K562 (cell line): Measurements from ENCODE around the gene CROT. TPM values are rescaled to one million over a fixed set of nuclear protein-coding genes. Genes with fewer than 3 reads are reported as not detected.
A peak's percentile ranks its signal among the peaks of the same experiment; 100 is the strongest.

ENCODE experiments used
- ATF1 ChIP-seq, 2 experiments: fragments of 450-650 bp in 1 of 2; IDR thresholded peaks; 2 replicates each; pipeline ENCODE4 v1.6.1; 2016; ENCODE audit warnings: missing compliant biosample characterization in 1 of 2, missing genetic modification characterization in 1 of 2
- ATF4 ChIP-seq: fragments of 450-650 bp; formaldehyde crosslinking; IDR thresholded peaks from 2 replicates; pipeline ENCODE4 v1.4.0; 2022; ENCODE audit warnings: mild to moderate bottlenecking, moderate library complexity
- BACH1 ChIP-seq: fragments of 200-800 bp; sonication (Bioruptor generic); IDR thresholded peaks from 2 replicates; pipeline ENCODE4 v1.6.1; 2016; ENCODE audit warnings: missing genetic modification characterization, missing compliant biosample characterization
- C11orf30 ChIP-seq: fragments of 450-650 bp; IDR thresholded peaks from 2 replicates; pipeline ENCODE4 v1.6.1; 2016; ENCODE audit warnings: low read depth, mild to moderate bottlenecking
- CBFB ChIP-seq: sonication (generic); formaldehyde crosslinking; IDR thresholded peaks from 2 replicates; pipeline ENCODE4 v1.4.0; 2020; ENCODE audit warnings: mild to moderate bottlenecking, missing genetic modification reagents
- CHD1 ChIP-seq: fragments of 200-600 bp; sonication (generic); IDR thresholded peaks from one replicate; pipeline ENCODE4 v1.6.1; 2012; ENCODE audit warnings: mild to moderate bottlenecking, moderate library complexity, low read length, inconsistent platforms
- CTCF ChIP-seq, 3 experiments: IDR thresholded peaks in 2 of 3; conservative IDR thresholded peaks in 1 of 3; 2 replicates each; pipeline ENCODE4 v1.5.1; 2011 to 2012; ENCODE audit warnings: low read length in 3 of 3, mild to moderate bottlenecking in 3 of 3, control low read depth in 2 of 3, improper control_type of control experiment in 1 of 3, inconsistent platforms in 1 of 3, low read depth in 1 of 3, mixed read lengths in 1 of 3, moderate library complexity in 1 of 3; ENCODE audit not compliant: insufficient read depth in 2 of 3
- CXXC5 ChIP-seq: fragments of 250-450 bp; sonication (Bioruptor Pico); IDR thresholded peaks from 2 replicates; pipeline ENCODE4 v1.8.0; 2022; ENCODE audit warnings: inconsistent platforms, mild to moderate bottlenecking, moderate library complexity
- FOXK2 ChIP-seq, 2 experiments: fragments of 450-650 bp; IDR thresholded peaks in 1 of 2; conservative IDR thresholded peaks in 1 of 2; 2 replicates each; pipeline ENCODE4 v1.6.1; 2016; ENCODE audit warnings: low read depth in 2 of 2, mild to moderate bottlenecking in 1 of 2
- HDAC2 ChIP-seq: fragments of 450-650 bp; IDR thresholded peaks from 2 replicates; pipeline ENCODE4 v1.6.1; 2016; ENCODE audit warnings: mild to moderate bottlenecking
- HDAC8 ChIP-seq: fragments of 450-650 bp; IDR thresholded peaks from 2 replicates; pipeline ENCODE4 v1.6.1; 2016; ENCODE audit warnings: mild to moderate bottlenecking, missing genetic modification characterization, moderate library complexity, missing compliant biosample characterization
- HMG20B ChIP-seq: fragments of 250-450 bp; sonication (Bioruptor Pico); IDR thresholded peaks from 2 replicates; pipeline ENCODE4 v1.5.0; 2021; ENCODE audit warnings: mild to moderate bottlenecking
- MAZ ChIP-seq, 2 experiments: fragments of 450-650 bp in 1 of 2; sonication (generic) in 1 of 2; formaldehyde crosslinking; IDR thresholded peaks in 1 of 2; conservative IDR thresholded peaks in 1 of 2; 2 replicates each; pipeline versions ENCODE4 v1.4.0 to v1.5.0; 2020; ENCODE audit warnings: mild to moderate bottlenecking in 1 of 2, missing genetic modification reagents in 1 of 2
- MTA3 ChIP-seq: fragments of 450-650 bp; formaldehyde crosslinking; IDR thresholded peaks from 2 replicates; pipeline ENCODE4 v1.6.1; 2017; ENCODE audit warnings: mild to moderate bottlenecking, borderline replicate concordance
- NELFE ChIP-seq: IDR thresholded peaks from 2 replicates; pipeline ENCODE4 v1.6.1; 2011; ENCODE audit warnings: mild to moderate bottlenecking; ENCODE audit not compliant: insufficient read depth, insufficient read length
- NFRKB ChIP-seq: fragments of 450-650 bp; IDR thresholded peaks from 2 replicates; pipeline ENCODE4 v1.6.1; 2016; ENCODE audit warnings: low read depth
- NR2C2 ChIP-seq, 2 experiments: fragments of 200-800 bp in 1 of 2; sonication (Bioruptor generic) in 1 of 2; sonication (generic) in 1 of 2; formaldehyde crosslinking in 1 of 2; IDR thresholded peaks; 2 replicates each; pipeline versions ENCODE4 v1.6.1 to v1.8.0; 2016 to 2022; ENCODE audit warnings: mild to moderate bottlenecking in 1 of 2, missing compliant biosample characterization in 1 of 2, missing genetic modification characterization in 1 of 2, missing genetic modification reagents in 1 of 2
- POLR2A ChIP-seq: fragments of 450-650 bp; conservative IDR thresholded peaks from 2 replicates; pipeline ENCODE4 v1.6.1; 2016
- RBFOX2 ChIP-seq: fragments of 200-400 bp; formaldehyde crosslinking; IDR thresholded peaks from 2 replicates; pipeline ENCODE4 v1.6.1; 2017; ENCODE audit warnings: low read depth, mild to moderate bottlenecking, low read length, moderate library complexity
- SMARCC2 ChIP-seq: fragments of 450-650 bp; IDR thresholded peaks from 2 replicates; pipeline ENCODE4 v1.6.1; 2017; ENCODE audit warnings: antibody characterized with exemption, moderate library complexity, mild to moderate bottlenecking, low read depth
- TBP ChIP-seq: optimal IDR thresholded peaks from 2 replicates; pipeline ENCODE3; 2011; ENCODE audit warnings: low read depth, low read length, improper control_type of control experiment
- ZBTB17 ChIP-seq: fragments of 450-650 bp; formaldehyde crosslinking; IDR thresholded peaks from 2 replicates; pipeline ENCODE4 v1.4.0; 2020; ENCODE audit warnings: mild to moderate bottlenecking
- ZBTB8A ChIP-seq: fragments of 450-650 bp; IDR thresholded peaks from 2 replicates; pipeline ENCODE4 v1.6.1; 2018; ENCODE audit warnings: mild to moderate bottlenecking, moderate library complexity; ENCODE audit not compliant: partially characterized antibody
- ZNF586 ChIP-seq: fragments of 450-650 bp; formaldehyde crosslinking; conservative IDR thresholded peaks from 2 replicates; pipeline ENCODE4 v1.4.0; 2020; ENCODE audit warnings: mild to moderate bottlenecking, moderate library complexity
- polyA plus RNA-seq, 8 experiments: library from polyadenylated mRNA; depleted of rRNA in 4 of 8; stranded (reverse) in 5 of 8; unstranded in 3 of 8; fragments of >200 nt; fragmentation: Nextera tagmentation in 2 of 8; fragmentation: Illumina TruSeq in 1 of 8; extraction: Ambion mirVana in 2 of 8; extraction: Trizol in 1 of 8; gene quantifications; 2 replicates each; pipeline versions ENCODE4 v1.2.1 to v1.2.3, GENCODE V29; 2011 to 2014; ENCODE audit warnings: inconsistent platforms in 1 of 8, missing spikeins in 1 of 8
- total RNA-seq, 7 experiments: library from RNA; depleted of rRNA in 6 of 7; stranded (reverse); fragments of >200 nt in 6 of 7; fragmentation: Illumina TruSeq in 2 of 7; extraction: Trizol in 2 of 7; gene quantifications; 2 replicates each; pipeline versions ENCODE4 v1.2.1 to v1.2.3, GENCODE V29; 2011 to 2021; ENCODE audit warnings: low replicate concordance in 1 of 7

CROT gene
- total and polyA plus RNA-seq, 9 of the 15 experiments (the other 6 are each of a cell fraction or from before 2014, with no cell fraction given) = 2.5 to 8.1 (median 5.1) TPM

- no peak for TF ChIP-seq NR2C2 (CRISPR knock-in tag; IDR thresholded peaks at IDR 0.05)
- peak; percentile 45; the same call in 1 of the 2 replicates for TF ChIP-seq NR2C2 (tag; IDR thresholded peaks at IDR 0.05)
- peak; percentile 21; the same call in 1 of the 2 replicates for TF ChIP-seq RBFOX2
- TF ChIP-seq C11orf30 = peak; percentile 82
- TF ChIP-seq FOXK2 (conservative IDR thresholded peaks at IDR 0.05 in 1 of 2, IDR thresholded peaks at IDR 0.05 in 1 of 2; ENCODE audit: low read depth in 2 of 2) = peak in 1 of 2 experiments; percentile 41; a peak in 1 of 4 replicates
- TF ChIP-seq MTA3 = 0 out of 2 replicates have a peak, but pooled peaks have one; percentile 24
- peak; percentile 27 for TF ChIP-seq TBP
- no peak for TF ChIP-seq ZNF586
- TF ChIP-seq ZBTB8A = peak; percentile 38
- TF ChIP-seq ATF4 (CRISPR knock-in tag) = peak; percentile 41
- 0 out of 2 replicates have a peak, but pooled peaks have one; percentile 30 for TF ChIP-seq HDAC8 (tag)
- no peak for TF ChIP-seq ATF1 (CRISPR knock-in tag; IDR thresholded peaks at IDR 0.05)
- TF ChIP-seq ATF1 (tag; IDR thresholded peaks at IDR 0.05) = peak; percentile 66
- TF ChIP-seq POLR2A = peak; percentile 64
- 0 out of 2 replicates have a peak, but pooled peaks have one; percentile 54 for TF ChIP-seq ZBTB17 (CRISPR knock-in tag)
- 0 out of 4 replicates have a peak, but pooled peaks of 1 of the 2 experiments have one; percentile 32 for TF ChIP-seq MAZ (CRISPR knock-in tag; conservative IDR thresholded peaks at IDR 0.05 in 1 of 2, IDR thresholded peaks at IDR 0.05 in 1 of 2)
- TF ChIP-seq CXXC5 (CRISPR knock-in tag) = no peak; the same call in none of the 2 replicates
- peak in 2 of 3 experiments; percentile 12 to 43; a peak in 3 of 6 replicates for TF ChIP-seq CTCF (IDR thresholded peaks at IDR 0.05 in 2 of 3, conservative IDR thresholded peaks at IDR 0.05 in 1 of 3; ENCODE audit: insufficient read depth in 2 of 3, low read depth in 1 of 3, low read length in 3 of 3)
- TF ChIP-seq BACH1 (tag) = peak; percentile 81
- no peak for TF ChIP-seq SMARCC2
- no peak for TF ChIP-seq CBFB (CRISPR knock-in tag)
- TF ChIP-seq HDAC2 = 0 out of 2 replicates have a peak, but pooled peaks have one; percentile 18
- TF ChIP-seq HMG20B (CRISPR knock-in tag) = no peak
- no peak for TF ChIP-seq NELFE
- TF ChIP-seq CHD1 = no peak
- TF ChIP-seq NFRKB = peak; percentile 92
These were observed 45.7 kb downstream of the CROT start (continued) for GRCh38 chr7:87391020-87391701.
